HG03521 (cell line): ENCODE measurements around the gene GOLGA7B.

Experiments used
- ATAC-seq: cut with Tn5 transposase; IDR thresholded peaks from one replicate; pipeline ENCODE4 v1.9.1; 2021; ENCODE audit warnings: mild to moderate bottlenecking, moderate library complexity; ENCODE audit not compliant: unreplicated experiment

GOLGA7B gene

DNA sequence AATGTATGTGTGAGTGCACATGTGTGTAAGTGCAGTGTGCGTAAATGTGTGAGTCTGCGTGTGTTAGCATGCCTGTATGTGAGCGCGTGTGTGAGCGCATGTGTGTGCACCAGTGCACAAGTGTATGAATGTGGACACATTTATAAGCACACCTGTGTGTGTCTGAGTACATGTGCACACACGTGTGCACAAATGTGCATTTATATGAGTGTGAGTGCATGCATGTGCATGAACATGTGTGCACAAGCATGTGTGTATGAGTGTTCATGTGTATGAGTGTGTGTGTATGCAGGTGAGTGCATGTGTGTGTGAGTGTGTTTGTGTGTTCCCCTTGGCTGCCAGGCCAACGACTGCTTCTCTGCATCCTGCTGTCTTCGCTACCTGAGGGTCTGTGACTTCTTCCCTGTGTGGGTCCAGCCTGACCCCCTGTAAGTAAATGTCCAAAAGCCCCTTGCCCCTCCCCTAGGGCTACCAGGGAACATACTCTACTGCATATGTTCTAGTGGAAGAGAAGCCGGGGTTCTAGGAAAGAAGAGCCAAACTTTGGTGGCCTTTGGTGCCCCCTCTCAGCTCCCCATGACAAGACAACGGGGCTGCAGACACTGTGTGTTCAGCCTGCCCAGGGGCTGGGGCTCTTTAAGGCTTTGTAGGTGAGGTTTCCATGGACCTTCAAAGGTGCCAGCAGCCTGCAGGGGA, 17.0 kb downstream of the GOLGA7B start:
- no peak for ATAC-seq

DNA sequence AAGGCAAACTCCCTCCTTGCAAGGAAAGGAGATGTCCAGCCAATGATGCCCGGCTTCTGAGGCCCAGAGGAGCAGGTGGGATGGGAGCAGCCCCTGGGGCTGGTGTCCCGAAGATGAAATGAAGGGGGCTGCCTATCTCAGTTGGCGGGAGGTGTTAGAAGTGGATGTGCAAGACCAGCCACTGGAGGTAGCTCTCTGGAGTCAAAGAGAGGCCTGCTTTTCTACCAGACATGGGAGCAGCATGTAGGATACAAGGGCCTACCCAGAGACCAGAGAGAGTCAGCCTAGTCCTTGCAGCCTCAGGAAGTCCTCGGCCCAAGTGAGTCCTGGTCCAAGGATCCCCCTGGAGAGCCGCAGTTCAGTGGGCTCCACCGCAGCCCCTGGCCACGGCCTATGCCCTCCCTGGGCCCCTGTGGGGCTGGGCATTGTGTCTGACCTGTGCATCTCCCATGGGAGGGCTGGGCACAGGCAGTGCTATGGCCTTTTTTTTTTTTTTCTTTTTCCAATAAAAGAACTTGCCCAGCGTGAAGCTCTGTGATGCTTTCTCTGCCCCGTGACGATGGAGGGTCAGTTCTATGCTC, 17.7 kb downstream of the GOLGA7B start:
- no peak for ATAC-seq

DNA sequence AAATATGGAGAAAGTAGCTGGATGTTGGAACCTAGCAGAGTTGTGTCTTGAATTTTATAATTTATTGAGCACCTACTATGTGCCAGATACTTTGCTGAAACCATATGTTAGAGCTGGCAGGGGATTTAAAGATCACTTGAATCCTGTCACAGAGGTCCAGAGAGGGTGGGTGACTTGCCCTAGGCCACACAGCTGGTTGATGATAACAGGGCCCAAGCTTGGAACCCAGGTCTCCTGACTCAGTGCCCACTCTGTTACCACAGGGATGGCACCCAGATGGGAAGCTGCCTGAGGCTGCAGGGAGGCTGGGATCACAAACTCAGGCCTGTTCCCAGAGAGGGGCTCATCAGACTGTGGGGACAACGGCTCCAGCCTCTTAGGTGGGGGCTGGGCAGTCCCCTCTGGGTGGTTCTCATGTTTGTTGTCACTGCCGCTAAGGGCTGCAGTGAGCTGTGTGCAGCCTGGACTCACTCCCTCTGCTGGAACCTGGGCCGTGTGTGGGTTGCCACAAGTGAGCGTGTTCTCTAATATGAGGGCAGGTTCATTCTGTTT, 18.6 kb downstream of the GOLGA7B start:
- no peak for ATAC-seq

DNA sequence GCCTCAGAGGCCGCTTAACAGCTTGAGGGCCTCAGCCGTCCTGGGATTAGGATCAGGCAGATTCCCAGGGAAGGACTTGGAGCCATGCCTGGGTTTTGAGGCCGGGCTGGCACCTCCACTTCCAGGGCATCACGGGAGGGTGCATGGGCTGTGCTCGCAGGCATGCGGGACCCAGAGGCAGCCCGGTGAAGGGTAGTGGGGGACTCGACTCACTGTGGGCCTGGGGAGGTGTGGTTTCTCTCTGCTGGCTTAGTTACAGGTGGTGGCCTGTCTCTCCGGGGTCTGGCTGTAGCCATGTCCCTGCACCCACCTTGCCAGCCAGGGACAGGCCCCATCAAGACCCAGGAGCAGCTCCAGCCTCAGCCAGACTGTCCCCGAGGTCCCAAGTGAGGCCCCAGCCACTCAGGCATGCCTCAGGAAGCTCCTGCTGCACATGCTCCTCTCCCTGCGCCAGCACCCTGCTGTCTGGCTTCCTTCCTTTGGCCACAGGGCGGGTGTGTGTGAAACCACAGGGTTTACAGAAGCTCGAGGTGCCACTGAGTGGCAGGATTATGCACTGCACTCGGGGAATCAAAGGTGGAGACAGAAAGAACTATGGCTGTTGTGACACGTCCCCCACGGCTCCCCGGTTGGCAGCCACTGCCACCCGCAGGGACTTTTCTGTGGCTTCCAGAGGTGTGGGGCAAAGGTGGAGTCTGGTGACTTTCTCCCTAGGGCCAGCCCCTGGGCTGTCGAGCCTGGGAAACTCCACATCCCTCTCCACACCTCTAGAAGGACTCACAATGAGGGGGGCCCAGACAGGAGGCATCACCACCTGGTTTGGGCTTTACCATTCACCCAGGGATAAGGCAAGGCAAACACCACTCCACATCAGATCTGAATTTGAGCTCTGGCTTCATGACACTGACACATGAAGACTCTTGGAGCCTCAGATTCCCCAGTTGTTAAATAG, 19.7 kb downstream of the GOLGA7B start:
- ATAC-seq = peak; percentile 86

DNA sequence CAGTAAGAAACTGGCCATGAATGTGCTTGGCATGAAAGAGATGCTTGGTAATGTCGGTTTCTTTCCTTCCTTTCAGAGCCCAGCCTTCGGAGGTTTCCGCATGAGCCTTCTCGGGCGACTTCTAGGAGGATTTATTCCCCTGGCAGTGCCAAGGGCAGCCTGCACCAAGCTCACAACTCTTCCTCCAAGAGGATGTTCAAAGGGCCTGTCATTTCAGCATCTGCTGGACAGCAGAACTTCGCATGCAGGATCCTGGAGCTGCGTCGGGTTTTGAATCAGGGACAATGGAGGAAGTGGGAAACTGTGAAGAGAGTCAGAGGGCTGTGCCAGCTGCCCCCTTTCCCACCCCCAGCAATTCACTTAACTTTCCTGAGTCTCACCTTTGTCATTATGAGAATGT, 21.3 kb downstream of the GOLGA7B start:
- no peak for ATAC-seq

DNA sequence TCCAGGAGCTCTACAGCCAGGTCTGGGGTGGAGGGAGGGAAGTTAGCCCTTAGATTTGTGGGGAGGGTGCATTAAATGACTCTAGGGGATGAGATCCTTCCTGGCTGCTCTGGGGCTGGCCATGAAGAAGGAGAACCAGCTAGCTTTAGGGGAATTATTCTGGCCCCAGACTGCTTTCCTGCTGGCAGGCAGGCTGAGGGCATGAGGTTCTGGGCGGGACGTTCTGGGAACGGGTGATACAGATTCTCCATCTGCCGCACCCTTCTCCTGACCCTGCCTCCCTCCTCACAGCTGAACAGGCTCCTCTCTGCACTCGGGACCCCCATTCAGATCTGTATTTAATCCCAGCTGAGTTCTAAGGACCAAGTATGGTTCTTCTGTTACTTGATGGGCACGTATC, 23.9 kb downstream of the GOLGA7B start:
- no peak for ATAC-seq

DNA sequence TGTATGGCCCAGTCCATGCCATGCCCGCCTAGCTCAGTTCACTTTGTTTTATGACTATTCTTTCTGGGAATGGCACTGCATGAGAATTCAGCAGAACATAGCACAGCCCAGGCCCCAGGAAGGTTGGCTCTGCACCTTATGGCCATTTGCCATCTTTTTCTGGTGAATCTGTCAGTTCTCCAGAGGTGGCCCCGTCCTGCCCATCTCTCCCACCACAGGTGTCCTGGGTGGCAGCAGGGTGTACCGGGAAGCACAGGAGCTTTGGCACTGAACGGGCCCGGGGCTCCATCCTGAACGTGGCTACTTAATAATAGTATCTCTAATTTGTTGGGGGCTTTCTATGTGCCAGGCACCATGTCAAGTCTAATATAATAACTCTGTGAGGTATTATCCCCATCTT, 24.7 kb downstream of the GOLGA7B start:
- no peak for ATAC-seq

DNA sequence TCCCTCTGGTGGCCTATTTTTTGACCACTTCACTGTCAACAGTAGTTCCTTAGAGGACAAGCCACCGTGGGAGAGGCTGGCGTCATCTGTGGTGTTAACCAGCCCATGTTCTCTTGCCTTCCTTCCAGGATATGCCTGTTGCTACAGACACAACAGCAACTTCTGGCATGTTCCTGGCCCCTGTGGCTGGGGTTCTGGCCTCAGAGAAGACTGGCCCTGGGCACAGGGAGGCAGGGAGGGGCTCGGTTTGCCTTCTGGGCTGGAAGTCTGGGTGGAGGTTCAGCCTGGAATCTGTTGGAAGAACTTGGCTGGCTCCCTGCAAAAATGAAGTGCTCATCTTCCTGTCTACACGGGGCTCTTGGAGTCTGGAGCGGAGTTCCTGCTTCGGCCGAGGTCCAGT, 25.7 kb downstream of the GOLGA7B start:
- ATAC-seq = no peak

DNA sequence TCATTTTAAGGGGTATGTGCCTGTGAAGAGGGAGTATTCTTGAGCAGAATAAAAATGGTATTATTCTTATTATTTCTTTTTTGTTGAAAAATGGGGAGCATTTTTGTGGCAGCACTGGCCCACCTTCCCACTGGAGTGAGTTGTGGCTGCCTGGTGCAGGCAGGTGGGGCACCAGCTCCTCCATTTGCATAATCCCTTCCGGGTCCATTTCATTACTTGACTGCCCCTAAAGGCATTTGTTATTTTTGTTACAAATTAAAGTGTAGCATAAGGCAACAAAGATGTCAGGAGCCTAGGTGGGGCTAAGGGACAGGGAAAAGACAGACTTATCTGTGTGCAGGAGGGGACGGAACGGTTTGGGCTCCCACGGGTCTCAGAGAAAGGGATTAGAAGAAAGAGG, 26.8 kb downstream of the GOLGA7B start:
- ATAC-seq = no peak

DNA sequence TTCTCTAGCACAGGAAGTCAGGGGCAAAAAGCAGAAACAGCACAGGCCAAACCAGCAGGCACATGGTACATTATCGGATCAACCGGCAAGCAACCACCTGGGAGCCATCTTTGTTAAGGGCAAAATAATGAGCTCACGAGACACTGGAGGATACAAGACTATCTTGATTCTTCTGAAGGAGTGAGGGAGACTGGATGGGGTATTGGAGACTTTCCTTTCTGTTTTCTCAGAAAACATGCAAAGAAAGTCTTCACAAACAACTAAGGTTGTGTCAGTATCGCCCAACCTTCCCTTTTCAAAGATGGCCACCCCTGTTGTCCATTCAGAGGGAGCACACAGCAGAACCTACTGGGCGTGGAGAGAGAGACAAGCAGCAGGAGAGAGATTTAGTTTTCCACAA, 29.6 kb downstream of the GOLGA7B start:
- no peak for ATAC-seq

DNA sequence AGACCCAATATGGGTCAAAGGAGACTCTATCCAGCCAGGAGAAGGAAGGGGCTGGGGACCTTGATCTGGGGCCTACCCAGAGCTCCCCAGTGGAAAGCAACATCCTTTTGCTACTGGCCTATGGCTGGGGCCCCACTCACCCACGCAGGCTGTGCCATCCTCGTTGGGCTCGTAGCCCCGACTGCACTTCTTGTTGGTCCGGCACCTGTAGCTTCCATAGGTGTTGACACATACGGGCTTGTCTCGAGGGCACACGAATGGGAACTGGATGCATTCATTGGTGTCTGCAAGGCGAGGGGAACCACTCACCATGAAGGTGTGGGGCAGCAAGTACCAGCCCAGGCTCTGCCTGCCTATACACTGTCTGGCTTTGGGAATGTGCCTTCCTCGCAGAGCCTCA, 30.5 kb downstream of the GOLGA7B start:
- ATAC-seq = no peak

DNA sequence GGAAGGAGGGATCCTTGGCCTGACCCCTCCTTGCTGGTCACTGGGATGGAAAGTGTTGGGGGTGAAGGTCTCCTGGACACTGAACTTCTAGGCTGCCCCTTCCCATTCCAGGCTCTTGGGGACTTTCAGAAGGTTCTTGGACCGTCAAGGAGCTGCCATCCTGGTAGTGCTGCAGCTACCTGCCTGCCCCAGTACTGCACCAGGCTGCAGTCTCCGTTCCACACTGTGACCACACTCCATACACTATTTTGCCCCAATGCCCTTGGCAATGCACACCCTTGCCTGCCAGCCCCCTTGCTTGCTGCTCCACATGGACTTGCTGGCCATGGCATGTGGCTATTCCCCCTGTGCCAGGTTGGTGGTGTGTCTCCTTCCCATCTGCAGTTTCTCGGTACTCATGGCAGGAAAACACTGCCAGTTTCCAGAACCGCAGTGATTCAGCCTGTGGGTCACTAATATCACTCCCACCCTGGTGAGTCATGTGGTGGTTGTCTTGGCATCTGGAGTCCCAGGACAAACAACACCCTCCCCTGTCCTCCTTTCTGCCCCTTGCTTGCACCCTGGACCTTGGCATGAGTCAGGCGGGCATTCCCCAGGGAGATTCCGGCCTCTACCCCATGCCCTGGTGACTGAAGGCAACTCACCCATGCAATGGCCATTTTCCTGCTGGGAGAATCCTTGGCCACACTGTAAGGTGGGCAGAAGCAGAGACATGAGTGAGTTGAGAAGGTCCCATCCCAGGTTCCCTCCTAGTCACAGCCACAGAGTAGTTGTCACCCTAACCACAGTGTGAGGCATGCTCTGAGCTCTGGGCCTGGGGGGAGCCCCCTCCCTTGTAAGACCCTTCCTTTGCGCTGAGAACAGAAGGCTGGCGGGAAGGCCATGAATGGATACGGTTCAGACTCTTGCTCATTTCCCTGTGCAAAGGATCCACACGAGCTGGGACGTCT, 32.8 kb downstream of the GOLGA7B start:
- no peak for ATAC-seq

DNA sequence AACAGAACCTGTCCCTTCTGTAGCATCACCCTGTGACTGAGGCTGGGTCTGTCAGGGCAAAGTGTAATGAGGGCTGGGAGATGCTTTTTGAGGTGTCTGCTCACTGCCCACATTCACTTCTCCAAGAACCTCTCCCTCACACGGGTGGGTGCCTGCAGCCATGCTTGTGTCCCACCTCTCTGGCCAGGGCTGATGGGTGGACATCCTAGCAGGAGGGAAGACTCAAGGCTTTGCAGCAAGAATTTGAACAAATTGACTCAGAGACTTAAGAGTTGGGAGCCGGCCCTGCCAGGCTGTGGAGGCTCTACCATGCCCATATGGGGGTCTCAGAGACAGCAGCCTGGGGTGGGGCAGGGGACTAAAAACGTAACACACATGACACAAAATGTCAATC, 33.4 kb downstream of the GOLGA7B start:
- no peak for ATAC-seq

DNA sequence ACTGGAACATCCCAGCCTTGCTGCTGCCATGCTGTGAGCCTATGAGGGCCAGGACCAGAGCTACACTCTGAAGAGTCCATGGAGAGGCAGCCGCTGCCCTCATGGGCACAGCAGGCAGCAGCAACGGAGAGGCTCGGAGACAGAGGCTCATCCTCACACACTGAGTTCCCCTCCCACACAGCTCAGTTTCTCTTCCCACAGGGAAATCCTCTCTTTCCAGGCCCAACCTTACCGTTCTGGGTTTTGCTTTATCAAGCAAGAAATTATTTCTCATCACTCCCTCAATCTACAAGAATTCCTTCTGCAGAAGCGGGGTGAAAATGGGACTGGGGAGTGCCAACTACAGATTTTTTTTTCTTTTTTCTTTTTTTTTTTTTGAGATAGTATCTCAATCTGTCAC, 36.6 kb downstream of the GOLGA7B start:
- ATAC-seq = no peak

DNA sequence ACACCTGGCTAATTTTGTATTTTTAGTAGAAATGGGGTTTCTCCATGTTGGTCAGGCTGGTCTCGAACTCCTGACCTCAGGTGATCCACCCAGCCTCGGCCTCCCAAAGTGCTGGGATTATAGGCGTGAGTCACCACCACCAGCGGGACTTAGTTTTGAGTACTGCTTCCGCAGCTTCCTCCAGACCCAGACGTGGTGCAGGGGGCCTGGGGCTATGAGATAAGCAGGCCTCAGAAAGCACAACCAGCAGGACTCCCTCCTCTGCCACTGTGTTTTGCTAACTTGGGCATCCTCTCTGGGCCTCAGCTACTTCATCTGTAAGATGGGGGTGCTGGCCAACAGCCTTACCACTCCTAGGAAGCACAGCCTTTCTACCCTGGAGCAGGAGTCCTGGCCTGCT, 37.8 kb downstream of the GOLGA7B start:
- no peak for ATAC-seq

DNA sequence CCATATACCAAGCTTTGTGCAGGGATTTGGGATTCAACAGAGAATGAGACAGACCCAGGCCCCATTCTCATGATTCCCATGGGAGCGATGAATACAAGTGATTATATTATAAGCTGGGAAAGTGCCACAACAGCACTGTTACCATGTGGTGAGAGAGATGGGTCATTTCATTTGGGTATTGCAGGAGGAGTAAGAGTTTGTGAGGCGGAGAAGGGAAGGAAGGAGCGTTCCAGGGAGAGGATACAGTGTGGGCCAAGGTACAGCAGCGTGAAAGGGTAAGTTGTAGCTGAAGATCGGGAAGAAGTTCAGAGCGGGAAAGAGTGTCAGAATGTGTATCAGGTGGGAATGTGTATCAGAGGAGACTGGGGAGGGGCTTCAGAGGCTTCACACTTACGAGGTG, 38.5 kb downstream of the GOLGA7B start:
- ATAC-seq = no peak

DNA sequence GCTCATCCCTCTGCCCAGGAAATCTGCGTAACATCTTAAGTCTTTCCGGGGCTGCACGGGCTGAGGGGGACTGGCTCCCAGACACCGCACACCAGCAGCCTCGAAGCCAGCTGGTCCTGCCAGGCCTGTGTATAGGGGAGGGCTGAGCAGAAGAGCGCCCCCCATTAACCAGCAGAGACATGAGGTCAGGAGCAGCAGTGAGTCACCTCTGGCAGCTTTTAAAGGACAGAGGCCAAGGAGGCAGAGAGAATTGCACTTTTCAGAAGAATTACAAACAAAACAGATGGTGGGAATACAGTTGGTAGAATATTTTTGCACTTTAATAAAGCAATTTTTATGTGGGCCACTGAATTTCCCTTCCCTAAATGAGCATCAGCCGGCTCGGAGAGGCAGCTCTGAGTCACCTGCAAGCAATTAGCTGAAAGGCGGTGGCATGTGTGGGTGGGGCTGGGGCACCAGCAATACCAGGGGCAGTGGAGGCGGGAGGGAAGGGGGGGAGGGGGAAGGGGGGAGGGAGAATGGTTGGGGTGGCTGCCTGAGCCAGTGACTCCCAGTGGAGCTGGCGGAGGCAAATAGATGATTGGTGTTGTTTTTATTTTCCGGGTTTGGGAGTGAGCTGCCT, 39.1 kb downstream of the GOLGA7B start:
- ATAC-seq = no peak

DNA sequence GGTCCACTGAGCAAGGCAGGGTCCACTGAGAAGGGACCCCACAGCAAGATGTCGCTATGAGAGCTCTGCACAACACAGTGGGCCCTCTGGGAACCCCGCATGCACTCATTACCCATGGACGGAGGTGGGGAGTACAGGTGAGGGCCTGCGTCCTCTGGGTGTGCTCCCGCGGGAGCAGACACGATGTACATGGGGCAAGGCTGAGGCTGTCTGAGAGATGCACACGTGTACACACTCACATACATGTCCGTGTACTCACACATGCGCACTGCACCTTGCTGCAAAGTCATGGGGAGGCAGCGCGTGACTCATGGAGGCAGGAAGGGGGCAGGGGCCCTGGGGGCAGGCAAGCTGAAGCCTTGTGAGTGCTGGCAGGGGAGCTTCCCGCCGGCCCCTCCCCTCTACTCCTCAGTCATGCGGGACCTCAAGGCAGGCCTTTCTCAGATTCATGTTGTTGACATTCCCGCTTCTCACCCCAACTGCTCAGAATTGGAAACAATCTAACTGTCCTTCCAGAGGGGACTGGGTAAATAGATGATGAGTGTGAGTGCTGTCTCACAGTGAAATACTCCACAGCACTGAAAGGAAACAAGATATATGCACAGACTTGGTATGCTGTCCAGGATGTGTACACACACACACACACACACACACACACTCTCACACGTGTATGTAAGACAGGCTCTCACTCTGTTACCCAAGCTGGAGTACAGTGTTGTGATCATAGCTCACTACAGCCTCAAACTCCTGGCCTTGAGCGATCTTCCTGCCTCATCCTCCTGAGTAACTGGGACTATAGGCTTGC, 40.0 kb downstream of the GOLGA7B start:
- ATAC-seq = no peak

DNA sequence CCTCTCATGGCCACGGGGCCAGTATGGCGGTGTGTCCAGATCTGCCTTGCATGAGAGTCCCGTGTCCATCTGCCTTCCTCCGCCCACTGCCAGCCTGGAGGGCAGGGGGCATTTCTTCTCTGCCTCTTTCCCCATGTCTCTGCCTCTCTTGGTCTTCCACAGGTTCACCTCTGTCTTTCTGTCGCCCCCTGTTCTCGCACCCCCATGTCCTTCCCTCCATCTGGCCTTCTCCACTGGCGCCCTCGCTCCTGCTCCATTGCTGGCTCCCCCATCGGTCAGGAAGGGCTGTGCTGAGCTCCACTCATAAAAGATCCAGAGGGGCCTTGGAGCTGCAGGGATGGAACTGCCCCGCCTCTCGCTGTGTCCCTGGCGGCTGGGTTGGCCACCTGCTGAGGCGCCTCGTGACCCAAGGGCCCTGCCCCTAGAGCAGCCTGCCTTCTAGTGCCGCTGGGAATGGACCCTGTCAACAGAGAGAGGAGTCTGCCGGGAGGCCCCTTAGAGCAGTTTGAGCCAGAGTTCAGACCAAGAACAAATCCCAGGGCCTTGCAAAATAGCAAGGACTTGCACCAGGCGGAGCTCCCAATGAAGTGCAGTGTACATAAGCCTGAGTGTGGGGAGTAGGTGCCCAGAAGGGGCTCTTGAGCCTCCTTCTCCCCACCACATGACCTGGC, 42.0 kb downstream of the GOLGA7B start:
- no peak for ATAC-seq
